Nephron progenitor cell (in vitro differentiated cells): Measurements from ENCODE around the gene CCDC90B.

Experiments
- DNase-seq: peaks from one replicate; pipeline ENCODE4 v3.0.0; 2021
- H3K27ac Mint-ChIP-seq: 2 replicates; pipeline ENCODE4 v1.8.0; 2021; ENCODE audit warnings: mild to moderate bottlenecking, moderate library complexity, mixed read lengths
- H3K27me3 Mint-ChIP-seq: 2 replicates; pipeline ENCODE4 v1.8.0; 2021; ENCODE audit warnings: mild to moderate bottlenecking, low read depth, mixed read lengths; ENCODE audit not compliant: poor library complexity
- H3K36me3 Mint-ChIP-seq: 2 replicates; pipeline ENCODE4 v1.8.0; 2021; ENCODE audit warnings: low read depth, mixed read lengths
- H3K4me1 Mint-ChIP-seq: 2 replicates; pipeline ENCODE4 v1.8.0; 2021; ENCODE audit warnings: mixed read lengths
- H3K4me3 Mint-ChIP-seq: 2 replicates; pipeline ENCODE4 v1.8.0; 2021; ENCODE audit warnings: mild to moderate bottlenecking, moderate library complexity, mixed read lengths
- H3K9me3 Mint-ChIP-seq: 2 replicates; pipeline ENCODE4 v1.8.0; 2021; ENCODE audit warnings: mild to moderate bottlenecking, moderate library complexity, mixed read lengths
- TF ChIP-seq, protein P1 (sequence below): fragments of 200-600 bp; sonication (generic); IDR thresholded peaks from 2 replicates; pipeline ENCODE4 v1.5.0; 2021; ENCODE audit warnings: antibody characterized with exemption

The CCDC90B gene

DNA sequence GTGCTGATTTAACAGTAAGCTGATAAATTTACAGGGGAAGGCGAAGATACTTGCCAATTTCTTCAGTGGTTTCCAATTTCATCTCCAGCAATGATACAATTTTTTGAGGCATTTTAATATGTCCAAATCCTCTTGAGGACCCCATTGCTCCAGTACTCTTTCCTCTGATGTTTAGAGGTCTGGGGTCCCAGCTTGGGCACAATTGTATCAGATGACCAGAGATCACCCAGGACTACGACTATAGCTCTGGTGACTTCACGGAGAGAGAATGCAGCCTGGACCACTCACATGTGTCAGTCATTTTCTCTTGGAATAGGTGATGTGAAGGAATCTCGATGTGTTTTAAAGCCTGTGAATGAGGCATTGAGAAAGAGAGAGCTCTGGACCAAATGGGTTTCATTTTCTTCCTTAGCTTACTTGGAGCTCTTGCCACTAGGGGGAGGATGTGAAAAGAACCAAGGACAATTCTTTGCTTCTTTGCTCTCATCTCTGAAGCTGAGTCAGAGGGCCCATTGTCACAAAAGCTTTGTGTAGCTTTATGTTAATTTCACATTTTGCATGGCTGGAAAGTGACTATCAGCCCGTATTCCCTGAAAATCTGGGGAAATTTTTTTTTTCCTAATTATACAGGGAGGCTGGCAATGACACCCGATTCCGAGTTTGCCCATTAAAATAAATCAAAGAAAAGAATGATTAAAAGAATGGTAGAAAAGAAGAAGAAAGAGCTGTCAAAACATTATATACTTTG, 6.7 kb upstream of the CCDC90B start:
- peak; percentile 15 for DNase-seq
- Mint-ChIP-seq H3K27me3 (no peaks in the 10 kb centered on the region), H3K9me3 (no peaks in the 10 kb centered on the region), H3K4me3 (no peak overlapping the region), H3K4me1 (no peaks in the 10 kb centered on the region), H3K36me3 (no peaks in the 10 kb centered on the region), H3K27ac (no peak overlapping the region)
- TF ChIP-seq, protein P1, sequence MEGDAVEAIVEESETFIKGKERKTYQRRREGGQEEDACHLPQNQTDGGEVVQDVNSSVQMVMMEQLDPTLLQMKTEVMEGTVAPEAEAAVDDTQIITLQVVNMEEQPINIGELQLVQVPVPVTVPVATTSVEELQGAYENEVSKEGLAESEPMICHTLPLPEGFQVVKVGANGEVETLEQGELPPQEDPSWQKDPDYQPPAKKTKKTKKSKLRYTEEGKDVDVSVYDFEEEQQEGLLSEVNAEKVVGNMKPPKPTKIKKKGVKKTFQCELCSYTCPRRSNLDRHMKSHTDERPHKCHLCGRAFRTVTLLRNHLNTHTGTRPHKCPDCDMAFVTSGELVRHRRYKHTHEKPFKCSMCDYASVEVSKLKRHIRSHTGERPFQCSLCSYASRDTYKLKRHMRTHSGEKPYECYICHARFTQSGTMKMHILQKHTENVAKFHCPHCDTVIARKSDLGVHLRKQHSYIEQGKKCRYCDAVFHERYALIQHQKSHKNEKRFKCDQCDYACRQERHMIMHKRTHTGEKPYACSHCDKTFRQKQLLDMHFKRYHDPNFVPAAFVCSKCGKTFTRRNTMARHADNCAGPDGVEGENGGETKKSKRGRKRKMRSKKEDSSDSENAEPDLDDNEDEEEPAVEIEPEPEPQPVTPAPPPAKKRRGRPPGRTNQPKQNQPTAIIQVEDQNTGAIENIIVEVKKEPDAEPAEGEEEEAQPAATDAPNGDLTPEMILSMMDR: peak; percentile 65

DNA sequence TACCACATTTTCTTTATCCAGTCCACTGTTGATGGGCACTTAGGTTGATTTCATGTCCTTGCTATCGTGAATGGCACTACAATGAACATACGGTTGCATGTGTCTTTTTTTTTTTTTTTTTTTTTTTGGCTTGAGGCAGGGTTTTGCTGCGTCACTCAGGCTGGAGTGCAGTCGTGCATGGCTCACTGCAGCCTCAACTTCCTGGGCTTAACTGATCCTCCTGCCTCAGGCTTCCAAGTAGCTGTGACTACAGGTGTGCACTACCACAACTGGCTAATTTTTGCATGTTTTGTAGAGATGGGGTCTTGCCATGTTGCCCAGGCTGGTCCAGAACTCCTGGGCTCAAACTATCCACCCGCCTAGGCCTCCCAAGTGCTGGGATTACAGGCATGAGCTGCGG, 1.5 kb upstream of the CCDC90B start:
- H3K27ac Mint-ChIP-seq: no peak overlapping the region
- H3K4me3 Mint-ChIP-seq: no peak overlapping the region
- TF ChIP-seq, protein P1: no peak
- no peak for DNase-seq
- no peaks in the 10 kb centered on the region for H3K27me3 Mint-ChIP-seq
- H3K4me1 Mint-ChIP-seq: peaks cover 24% of the 10 kb centered on the region
- peaks cover 3% of the 10 kb centered on the region for H3K9me3 Mint-ChIP-seq
- H3K36me3 Mint-ChIP-seq: no peaks in the 10 kb centered on the region

DNA sequence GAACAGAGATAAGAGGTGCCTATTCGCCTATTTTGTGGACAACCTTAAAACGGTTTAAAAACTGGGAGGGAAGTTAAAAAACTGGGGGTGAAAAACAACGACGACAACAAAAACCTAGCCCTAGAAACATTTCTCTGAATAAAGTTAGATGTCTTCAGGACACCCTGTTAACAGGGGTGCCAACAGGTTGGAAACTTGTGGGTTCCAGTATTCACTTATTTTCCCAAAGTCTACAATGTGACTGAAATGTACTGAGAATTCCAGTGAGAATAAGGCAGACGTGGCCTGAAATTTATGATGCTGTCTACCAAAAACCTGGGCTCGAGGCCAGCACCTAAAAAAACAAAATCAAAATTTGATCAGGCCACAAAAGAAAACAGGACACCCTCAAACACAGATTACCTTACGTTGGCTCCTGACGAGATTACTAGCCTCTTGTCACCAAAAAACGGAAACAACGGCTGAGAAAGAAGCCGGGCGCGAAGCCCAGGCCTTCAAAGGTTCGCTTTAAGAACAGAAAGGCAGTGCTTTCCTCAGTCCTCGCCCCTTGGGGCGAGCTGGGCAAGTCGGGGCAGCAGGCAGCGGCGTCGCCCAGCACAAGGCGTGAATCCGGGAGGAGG, 906 bp downstream of the CCDC90B start:
- Mint-ChIP-seq H3K27ac (peak overlapping the region; percentile 95), H3K4me1 (peaks cover 35% of the 10 kb centered on the region), H3K4me3 (peak overlapping the region; percentile 92), H3K9me3 (peaks cover 3% of the 10 kb centered on the region), H3K27me3 (no peaks in the 10 kb centered on the region), H3K36me3 (peaks cover 5% of the 10 kb centered on the region)
- DNase-seq: no peak
- TF ChIP-seq, protein P1: no peak

DNA sequence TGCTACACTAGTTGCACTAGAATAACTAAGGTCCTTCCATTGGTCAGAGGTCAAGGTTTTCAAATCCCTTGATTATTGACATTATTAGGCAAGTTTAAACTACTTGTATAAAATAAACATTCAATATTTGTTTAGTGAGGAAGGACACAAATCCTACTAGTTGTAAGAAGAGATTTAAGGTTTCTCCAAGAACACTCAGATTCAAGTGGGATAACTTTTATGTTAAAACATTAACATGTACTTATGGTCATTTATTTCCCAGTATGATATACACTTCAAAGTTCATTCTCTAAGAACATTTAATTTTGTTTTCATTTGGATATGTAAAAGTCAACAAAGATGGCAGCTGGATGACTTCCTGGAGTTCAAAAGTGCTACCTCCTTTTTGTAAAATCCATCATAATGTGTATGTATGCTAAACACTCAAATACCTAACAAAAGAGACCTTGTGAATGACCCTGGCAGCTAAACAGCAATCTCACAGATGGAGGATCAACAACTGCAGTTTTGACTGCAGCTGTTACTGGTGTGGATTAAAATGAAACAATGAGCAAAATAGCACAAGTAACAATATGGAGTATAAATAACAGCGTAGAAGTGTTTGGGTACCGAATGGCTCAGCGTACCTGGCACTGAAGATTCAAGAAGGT, 1.5 kb downstream of the CCDC90B start:
- peaks cover 12% of the 10 kb centered on the region for H3K36me3 Mint-ChIP-seq
- peak overlapping the region; percentile 95 for H3K27ac Mint-ChIP-seq
- H3K4me3 Mint-ChIP-seq: peak overlapping the region; percentile 92
- TF ChIP-seq, protein P1: no peak
- no peaks in the 10 kb centered on the region for H3K27me3 Mint-ChIP-seq
- H3K4me1 Mint-ChIP-seq: peaks cover 35% of the 10 kb centered on the region
- H3K9me3 Mint-ChIP-seq: peaks cover 3% of the 10 kb centered on the region
- DNase-seq: no peak

DNA sequence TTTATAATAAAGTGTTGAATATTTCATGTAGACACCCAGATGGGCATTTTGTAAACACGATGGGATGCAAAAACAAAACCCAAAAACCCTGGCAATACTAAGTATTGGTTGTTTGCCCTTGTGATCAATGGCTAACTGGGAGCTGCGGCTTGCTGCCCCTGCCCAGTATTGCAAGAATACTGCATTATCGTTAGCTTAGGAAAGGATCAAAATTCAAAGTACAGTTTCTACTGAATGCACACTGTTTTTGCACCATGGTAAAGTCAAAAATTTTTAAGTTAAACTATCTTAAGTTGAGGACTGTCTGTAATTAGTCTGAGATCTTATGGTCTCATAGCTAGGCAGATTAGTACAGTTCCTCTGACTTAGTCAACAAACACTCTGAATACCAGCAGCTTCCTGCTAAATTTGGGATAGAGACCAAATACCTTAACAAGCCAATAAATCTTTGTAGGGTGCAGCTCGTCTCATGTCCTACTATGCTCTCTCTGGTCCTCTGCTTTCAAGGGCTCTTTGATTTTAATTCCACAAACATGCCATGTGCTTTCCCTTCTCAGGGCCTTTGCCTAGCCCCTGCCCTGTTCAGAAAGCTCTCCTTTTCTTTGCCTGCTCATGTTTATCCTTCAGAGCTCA, 4.0 kb downstream of the CCDC90B start:
- Mint-ChIP-seq H3K4me3 (peak overlapping the region; percentile 54), H3K27ac (peak overlapping the region; percentile 83), H3K4me1 (peaks cover 35% of the 10 kb centered on the region), H3K9me3 (peaks cover 3% of the 10 kb centered on the region), H3K27me3 (no peaks in the 10 kb centered on the region), H3K36me3 (peaks cover 32% of the 10 kb centered on the region)
- no peak for DNase-seq
- TF ChIP-seq, protein P1: no peak
